Erythroblast (primary cell): Measurements from ENCODE around the gene PRG3.

Experiments used
- GATA1 ChIP-seq: IDR thresholded peaks from 2 replicates; pipeline ENCODE4 v1.6.1; 2011; ENCODE audit warnings: low read depth, mild to moderate bottlenecking, control low read depth, low read length, moderate library complexity
- POLR2A ChIP-seq: IDR thresholded peaks from 2 replicates; pipeline ENCODE4 v1.6.1; 2011; ENCODE audit warnings: mild to moderate bottlenecking, low read length

- TF ChIP-seq POLR2A (no peak), GATA1 (no peak)
Observed at GRCh38 chr11:57414612-57415212, 33.8 kb upstream of the PRG3 start.
